Lower leg skin (tissue), 3 donors: ENCODE data around the gene IFNGR1.

ENCODE experiments used
- CTCF ChIP-seq, 3 donors: fragments of 450-650 bp; IDR thresholded peaks; one replicate each; pipeline ENCODE4 v1.5.1; 2016; ENCODE audit warnings: antibody characterized with exemption in 3 of 3, mild to moderate bottlenecking in 3 of 3, moderate library complexity in 2 of 3
- POLR2A ChIP-seq, 2 donors: fragments of 450-650 bp; IDR thresholded peaks; one replicate each; pipeline ENCODE4 v1.6.1; 2016 to 2017; ENCODE audit warnings: antibody characterized with exemption in 2 of 2, mild to moderate bottlenecking in 1 of 2, moderate library complexity in 1 of 2

GRCh38 chr6:137261361-137261760 is 42.2 kb upstream of the IFNGR1 start:
- TF ChIP-seq CTCF (IDR thresholded peaks at IDR 0.05) (no peak), POLR2A (IDR thresholded peaks at IDR 0.05) (no peak)
